ENCODE data around the gene TCF21. TPM values are rescaled to one million over a fixed set of nuclear protein-coding genes. Genes with fewer than 3 reads are reported as not detected.
A peak's percentile ranks its signal among the peaks of the same experiment; 100 is the strongest.

TCF21 gene
- total RNA-seq, 1 experiment from 2014 or later: not detected

DNA sequence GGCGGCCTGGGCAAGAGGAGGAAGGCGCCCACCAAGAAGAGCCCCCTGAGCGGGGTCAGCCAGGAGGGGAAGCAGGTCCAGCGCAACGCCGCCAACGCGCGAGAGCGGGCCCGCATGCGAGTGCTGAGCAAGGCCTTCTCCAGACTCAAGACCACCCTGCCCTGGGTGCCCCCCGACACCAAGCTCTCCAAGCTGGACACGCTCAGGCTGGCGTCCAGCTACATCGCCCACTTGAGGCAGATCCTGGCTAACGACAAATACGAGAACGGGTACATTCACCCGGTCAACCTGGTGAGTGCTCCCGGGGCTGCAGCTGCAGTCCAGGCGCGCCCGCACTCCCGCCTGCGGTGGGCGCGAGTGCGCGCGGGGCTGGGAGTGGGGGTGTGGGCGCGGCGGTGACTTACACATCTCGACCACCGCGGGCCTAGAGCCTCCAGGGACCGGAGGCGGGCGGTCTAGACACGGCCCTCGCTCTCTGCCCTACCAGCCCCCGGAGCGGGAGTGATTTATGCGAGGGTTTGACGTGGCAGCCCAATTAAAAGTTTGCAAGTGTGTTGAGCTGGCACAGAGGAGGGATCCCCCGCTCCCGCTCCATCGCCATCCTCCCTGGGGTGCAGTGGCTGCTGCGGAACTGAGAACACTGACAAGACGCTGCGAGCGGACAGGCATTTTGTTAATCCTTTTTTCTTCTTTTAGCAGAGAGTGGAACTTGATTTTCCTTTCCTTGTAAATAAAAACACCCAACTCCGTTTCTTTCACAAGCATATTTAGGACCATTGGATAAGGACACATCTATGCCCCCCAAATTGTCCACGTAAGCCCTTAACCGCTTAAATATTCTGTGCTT lies 867 bp downstream of the TCF21 start:
- DNase-seq (ENCODE audit: low spot score): no peak

DNA sequence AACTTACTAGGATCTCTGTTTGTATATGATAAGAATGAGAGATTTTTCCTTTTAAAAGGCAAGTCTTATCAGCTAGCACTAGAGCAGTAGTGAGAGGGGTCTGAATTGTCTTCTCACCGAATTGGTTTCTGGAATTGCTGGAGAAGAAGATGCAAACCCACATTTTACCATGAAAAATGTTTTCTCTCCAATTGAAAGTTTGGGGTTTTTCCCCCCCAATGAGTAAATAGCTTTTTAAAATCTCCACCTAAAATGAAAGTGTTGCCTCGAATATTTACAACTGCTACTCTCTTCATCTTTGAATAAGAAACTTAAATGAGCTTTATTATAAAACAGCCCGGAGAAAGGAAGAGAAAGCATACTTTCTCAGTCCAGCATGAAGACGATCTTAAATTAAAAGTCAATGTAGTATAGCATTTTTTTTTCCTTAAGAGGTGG lies 1.8 kb downstream of the TCF21 start:
- DNase-seq (ENCODE audit: low spot score): no peak

- peak; percentile 19 for DNase-seq (ENCODE audit: low spot score)
Measured at GRCh38 chr6:133891149-133891926, 2.4 kb downstream of the TCF21 start.

DNA sequence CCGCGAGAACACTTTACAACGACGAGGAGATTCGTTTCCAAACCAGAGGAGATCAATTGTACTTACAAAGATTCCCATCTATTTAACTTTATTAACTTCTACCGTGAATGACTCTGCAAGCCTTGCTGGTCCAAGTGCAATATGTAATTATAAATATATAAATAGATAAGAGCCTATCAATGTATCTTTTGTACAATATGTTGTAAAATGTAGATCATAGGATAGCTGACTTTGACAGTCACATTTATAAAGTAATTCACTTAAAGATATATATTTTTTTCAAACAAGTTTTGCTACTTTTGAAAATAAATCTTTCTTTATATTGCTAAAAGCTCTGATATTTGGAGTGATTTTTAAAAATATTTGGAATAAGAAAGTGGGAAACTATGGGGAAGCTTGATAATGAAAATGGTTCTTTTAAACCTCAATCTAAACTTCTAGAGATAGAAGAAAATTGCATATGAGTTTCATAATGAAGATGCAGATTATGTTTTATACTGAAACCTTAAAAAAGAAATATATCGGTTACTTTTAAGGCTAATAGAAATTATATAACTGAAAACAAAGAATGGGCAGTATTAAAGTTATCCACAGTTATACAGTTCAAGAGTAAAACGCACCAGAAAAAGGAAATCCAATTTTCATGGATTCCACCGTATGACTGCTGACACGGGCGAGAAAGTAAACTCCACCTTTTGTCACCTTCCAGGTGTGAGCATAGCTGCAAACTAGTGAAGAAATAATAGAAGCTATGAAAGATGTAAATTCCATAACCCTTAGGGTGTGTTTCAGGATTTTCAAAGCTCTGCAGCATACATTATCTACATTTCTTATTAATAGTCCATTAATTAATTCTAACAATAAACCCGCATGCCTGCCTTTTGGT lies 3.3 kb downstream of the TCF21 start:
- no peak for DNase-seq (ENCODE audit: low spot score)

DNA sequence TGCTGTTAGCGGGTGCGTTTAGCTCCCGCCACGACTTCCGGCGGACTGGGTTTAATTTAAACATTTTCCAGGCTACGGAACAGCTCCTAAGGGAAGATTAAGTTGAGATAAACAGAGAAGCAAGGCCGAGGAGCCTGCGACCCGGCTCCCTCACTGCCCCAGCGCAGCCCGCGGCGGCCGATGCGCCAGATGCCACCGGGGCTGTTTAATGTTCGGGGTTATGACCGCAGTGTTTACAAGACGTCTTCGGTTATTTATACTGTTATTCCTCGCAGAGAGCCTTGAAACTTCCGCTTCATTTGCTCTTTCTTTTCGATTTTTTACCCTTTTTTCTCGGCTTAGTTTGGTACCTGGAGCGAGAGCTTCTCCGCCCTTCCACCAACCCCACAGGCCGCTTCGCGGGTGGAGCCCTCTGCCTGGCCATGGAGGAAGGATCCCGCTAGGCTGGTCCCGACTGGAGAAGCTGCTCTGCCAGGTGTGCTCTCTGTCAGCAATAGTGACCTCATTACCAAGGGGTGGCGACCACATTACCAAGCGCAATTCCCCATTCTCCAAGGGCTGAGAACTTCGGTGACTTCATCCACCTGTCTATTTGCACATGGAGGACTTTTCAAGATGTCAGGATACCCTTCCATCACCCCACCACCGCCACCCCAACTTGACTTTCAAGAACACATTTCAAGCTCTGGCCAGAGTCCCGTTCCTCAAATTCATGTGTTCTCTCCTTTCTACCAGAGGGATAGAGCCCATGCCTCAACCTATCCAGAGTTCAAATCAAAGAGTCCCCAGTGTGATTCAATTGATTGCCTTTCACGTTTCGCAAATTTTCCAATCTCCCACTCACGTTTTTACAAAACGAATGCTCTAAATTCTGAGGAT lies 4.1 kb downstream of the TCF21 start:
- DNase-seq (ENCODE audit: low spot score): no peak

- DNase-seq (ENCODE audit: low spot score): no peak
Measured at GRCh38 chr6:133893946-133894345, 5.0 kb downstream of the TCF21 start.

DNA sequence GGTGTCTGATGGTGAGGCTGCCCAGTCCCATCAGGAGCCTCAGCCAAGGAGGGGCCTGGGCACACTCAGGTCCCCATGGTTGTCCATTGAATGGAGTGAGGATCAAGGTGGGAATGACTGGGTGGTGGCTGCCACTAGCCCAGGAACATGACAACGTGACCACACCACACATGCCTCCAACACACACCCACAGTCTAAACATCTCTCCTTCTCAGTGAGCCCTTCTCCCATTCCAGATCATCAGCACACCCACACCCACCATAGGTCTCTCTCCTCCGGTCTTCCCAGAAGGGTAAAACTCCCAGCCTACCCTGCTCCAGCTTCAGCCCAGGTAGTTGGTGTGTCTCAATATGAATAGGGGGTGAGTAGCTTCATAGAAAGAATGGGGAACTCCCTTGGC lies 5.5 kb downstream of the TCF21 start:
- no peak for DNase-seq (ENCODE audit: low spot score)

DNA sequence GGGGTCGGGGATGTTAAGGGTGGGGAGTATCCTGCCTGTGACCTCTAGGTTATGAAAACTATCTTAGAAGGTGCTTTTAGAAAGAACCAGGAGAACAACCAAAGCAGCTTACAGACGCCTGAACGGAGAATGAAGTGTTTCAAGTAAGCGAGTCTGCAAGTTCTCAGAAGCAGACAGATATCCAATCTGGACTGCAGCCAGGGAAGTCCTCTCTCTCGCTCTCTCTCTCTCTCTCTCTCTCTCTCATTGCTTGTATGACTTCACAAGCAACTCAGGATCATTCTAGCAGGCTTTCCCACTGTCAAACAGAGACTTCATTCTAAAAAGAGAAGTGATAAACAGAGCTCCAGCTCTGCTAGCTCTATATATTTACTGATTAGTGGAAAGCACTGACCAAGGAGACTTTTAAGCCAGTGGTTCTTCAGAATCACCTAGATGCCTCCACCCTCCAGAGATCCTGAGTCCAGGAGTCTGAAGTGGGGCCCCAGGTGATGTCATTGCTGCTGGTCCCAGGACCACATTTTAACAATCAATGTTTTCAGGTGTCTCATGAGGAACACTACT lies 6.0 kb downstream of the TCF21 start:
- DNase-seq (ENCODE audit: low spot score): no peak

- no peak for DNase-seq (ENCODE audit: low spot score)
Measured at GRCh38 chr6:133895573-133896343, 6.8 kb downstream of the TCF21 start.

DNA sequence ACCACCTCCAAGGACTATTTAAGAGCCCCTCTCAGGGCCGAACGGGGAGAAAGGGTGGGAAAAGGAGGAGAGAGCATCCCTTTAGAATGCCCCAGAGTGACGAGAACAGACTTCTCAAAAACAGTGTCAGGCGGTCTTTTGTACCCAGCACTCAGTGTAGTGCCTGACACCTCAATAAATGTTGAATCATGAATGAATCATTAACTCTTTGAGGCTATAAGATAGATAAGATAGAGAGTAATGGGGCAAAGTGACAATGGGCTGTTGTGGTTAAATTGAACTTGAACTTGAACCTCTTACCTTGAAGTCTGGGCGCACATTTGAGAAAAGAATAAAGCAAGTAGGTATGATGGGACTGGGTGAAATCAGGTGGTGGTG lies 7.4 kb downstream of the TCF21 start:
- no peak for DNase-seq (ENCODE audit: low spot score)

DNA sequence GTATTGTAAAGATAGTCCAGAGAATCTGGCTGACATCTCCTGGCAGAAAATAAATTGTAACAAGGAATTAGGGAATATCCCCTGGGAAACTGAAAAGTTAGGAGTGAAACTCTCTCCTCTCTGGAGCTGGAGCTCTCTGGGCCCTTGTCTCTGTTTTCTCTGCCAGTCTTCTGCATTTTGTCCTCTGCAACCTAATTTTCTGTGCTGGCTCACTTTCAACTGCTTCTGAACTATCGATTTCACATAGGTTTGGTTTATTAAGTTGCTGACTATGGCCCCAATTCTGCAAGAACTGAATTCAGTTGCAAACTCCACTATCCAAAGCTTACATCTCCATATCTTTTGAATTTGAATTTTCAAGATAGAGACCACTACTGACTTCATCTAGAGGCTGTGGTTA lies 9.3 kb downstream of the TCF21 start:
- no peak for DNase-seq (ENCODE audit: low spot score)

DNA sequence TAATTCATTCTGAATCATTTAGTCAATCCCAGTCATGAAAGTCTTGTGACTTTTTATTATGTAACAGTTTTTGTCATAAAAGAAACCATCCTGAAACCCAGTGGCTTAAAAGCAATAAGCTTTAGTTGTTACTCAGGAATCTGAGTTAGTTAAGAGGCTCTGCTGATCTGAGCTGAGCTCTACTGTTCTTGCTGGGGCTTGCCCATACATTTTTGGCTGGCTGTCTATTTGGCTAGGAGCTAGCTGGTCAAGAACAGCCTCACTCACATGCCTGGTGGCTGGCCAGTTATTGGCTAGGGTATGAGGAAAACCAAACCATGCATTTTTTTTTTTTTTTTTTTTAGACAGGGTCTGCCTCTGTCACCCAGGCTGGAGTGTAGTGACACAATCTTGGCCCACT lies 10.6 kb downstream of the TCF21 start:
- no peak for DNase-seq (ENCODE audit: low spot score)

DNA sequence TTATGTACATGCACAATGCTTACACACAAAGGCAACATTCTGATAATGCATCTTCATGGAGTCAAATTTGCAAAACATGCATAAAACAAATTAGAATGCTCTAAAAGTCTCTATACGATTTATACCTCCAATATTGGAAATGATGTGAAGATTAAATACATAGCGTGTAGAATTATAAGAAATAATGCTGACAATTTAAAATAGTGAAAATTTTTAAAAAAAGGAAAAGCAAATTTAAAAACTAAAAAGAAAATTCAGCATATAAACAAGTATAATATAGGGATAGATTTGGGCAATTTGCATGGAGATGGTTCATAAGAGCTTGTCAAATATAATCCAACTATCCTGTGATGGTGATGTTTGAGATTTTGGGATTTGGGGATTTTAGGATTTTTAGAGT lies 14.9 kb downstream of the TCF21 start:
- DNase-seq (ENCODE audit: low spot score): no peak

GRCh38 chr6:133906050-133906449 lies 17.1 kb downstream of the TCF21 start:
- DNase-seq (ENCODE audit: low spot score): no peak

DNA sequence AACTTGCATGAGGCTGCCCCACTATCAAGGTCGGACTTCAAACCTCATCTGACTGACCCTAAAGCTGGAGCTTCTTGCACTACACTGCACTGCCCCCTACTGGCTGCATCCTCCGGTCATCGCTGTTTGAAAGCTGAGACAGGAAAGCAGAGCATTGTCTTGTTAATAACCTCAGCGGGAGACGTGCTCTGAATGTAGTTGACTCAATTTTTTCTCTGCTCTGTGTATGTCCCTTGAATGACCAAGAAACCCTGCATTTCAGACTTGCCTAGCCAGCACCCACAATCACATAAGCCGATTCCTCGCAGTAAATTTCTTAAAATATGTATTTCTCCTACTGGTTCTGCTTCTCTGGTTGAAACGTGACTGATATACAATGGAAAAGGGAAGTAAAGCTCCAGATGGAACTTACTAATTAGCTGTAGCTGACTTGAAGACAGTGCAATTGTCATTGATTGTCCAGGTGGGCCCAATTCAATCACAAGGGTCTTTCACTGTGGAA lies 27.8 kb downstream of the TCF21 start:
- peak; percentile 80 for DNase-seq (ENCODE audit: low spot score)

DNA sequence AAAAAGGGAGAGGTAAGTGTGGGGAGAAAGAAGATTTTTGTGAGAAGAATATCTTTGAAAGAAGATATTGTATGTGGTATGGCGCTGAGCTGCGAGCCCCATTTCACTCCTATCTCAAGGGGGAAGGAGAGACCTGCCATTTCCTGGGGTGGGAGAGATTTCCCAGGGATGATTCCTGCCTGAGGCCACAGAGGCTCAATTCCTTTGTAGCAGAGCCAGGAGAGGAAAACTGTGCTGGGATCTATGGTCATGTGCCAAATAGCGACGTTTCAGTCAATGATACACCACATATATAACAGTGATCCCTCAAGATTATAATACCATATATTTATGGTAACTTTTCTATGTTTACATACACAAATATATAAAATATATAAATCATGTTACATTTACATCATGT lies 28.9 kb downstream of the TCF21 start:
- DNase-seq (ENCODE audit: low spot score): no peak

GRCh38 chr6:133918208-133918930 lies 29.5 kb downstream of the TCF21 start:
- DNase-seq (ENCODE audit: low spot score): no peak

GRCh38 chr6:133919362-133919761 lies 30.4 kb downstream of the TCF21 start:
- DNase-seq (ENCODE audit: low spot score): no peak

GRCh38 chr6:133921249-133921859 lies 32.4 kb downstream of the TCF21 start:
- peak; percentile 77 for DNase-seq (ENCODE audit: low spot score)

All from A172 (cell line).